GM13977 (cell line): ENCODE results near the gene PARG.
"Not testable (repeated sequence)": the region's sequence is repeated elsewhere in the genome, so short reads cannot be mapped to it uniquely, and the experiment has no call there.

Experiments
- DNase-seq: peaks from one replicate; pipeline ENCODE4 v3.0.0; 2012; ENCODE audit warnings: low spot score
- in situ Hi-C: fragments of 300-500 bp; cut with MboI; formaldehyde crosslinking; loops from one replicate; pipeline ENCODE4 v1.12.0; 2022; ENCODE audit warnings: low sequenced_read_pairs, low pct_unique_long_range_greater_than_20kb, mixed read lengths, inconsistent platforms; ENCODE audit not compliant: unreplicated experiment
- TF ChIP-seq, protein P1 (sequence below): IDR thresholded peaks from 2 replicates; pipeline ENCODE4 v1.5.1; 2012; ENCODE audit warnings: mild to moderate bottlenecking, control low read depth; ENCODE audit not compliant: insufficient read depth; ENCODE audit errors: extremely low read depth, missing control alignments

PARG gene

DNA sequence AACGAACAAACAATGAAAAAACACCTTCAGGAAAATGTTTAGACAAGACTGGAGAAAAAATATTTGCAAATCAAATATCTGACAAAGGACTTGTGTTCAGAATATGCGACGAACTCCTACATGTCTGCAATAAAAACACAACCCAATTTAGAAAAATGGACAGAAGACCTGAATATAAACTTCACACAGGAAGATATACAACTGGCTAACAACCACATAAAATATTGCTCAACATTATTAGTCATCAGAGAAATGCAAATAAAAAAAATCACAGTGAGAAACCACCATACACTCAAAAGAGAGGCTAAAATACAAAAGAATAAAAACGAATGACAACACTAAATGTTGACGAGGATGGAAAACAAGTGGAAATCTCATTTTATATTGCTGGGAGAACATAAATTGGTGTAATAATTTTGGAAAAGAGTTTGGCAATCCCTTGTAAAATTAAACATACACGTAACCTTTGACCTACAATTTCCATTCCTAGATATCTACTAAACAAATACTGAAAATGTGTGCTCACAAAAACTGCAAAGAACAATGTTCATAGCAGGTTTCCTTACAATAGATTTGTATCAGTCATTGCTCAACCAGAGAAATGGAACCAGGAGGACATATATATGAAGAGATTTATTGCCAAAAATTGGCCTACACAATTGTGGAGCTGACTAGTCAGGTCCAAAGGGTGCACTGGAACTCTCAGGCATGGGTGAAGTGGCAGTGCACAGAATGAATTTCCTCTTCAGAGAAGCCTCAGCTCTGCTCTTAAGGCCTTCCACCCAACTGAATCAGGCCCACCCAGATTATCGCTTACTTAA lies 96.8 kb downstream of the PARG start:
- in situ Hi-C loops, result no loop called here
- DNase-seq, result no peak
- TF ChIP-seq, protein P1, sequence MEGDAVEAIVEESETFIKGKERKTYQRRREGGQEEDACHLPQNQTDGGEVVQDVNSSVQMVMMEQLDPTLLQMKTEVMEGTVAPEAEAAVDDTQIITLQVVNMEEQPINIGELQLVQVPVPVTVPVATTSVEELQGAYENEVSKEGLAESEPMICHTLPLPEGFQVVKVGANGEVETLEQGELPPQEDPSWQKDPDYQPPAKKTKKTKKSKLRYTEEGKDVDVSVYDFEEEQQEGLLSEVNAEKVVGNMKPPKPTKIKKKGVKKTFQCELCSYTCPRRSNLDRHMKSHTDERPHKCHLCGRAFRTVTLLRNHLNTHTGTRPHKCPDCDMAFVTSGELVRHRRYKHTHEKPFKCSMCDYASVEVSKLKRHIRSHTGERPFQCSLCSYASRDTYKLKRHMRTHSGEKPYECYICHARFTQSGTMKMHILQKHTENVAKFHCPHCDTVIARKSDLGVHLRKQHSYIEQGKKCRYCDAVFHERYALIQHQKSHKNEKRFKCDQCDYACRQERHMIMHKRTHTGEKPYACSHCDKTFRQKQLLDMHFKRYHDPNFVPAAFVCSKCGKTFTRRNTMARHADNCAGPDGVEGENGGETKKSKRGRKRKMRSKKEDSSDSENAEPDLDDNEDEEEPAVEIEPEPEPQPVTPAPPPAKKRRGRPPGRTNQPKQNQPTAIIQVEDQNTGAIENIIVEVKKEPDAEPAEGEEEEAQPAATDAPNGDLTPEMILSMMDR, result no peak

DNA sequence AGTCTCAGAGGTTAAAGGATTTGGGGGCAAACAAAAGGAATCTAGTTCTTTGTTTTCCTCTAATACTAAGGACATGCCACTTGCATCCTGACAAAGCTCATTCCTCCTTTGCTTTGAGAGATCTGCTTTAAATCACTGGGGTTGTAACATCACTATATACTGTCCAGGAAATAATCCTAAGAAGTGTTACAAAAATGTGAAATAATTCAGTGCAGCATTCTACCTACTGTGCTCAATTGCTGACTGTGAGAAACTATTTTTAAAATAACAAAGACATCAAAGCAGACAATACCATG lies 99.5 kb downstream of the PARG start:
- DNase-seq, in situ Hi-C loops: not testable (repeated sequence)

DNA sequence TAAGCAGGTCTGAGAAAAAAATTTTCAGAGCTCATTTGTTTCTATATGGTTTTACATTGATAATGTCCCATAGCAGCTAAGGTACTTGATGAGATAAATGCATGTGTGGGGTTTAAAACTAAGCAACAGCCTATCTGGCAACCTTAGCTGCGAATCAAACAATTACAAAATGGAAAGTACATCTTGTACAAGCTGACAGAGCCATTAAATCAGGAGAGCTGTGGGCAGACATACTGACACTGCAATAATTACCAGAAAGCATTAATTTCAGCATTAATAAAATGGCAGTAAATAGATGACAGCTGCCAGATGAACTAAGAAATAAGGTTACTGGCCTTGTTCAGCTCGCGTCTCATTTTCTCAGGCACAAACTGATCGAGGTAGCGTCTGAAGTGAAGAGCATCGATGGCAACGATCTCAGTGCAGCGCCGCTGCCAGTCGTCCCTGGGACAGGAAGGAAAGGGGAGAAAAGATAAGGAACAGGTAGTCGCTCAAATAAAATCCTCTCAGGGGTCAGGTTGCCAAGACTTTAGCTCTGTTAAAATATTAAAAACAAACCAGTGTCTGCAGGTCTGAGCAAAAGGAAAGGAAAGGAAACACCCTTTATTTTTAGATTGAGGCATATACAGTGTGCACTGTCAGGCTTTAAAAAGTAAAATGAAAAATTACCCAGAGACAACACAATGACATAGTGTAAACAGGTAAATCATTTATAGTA lies 100.1 kb downstream of the PARG start:
- DNase-seq, result no peak
- in situ Hi-C loops, result no loop called here
- TF ChIP-seq, protein P1, result no peak

DNA sequence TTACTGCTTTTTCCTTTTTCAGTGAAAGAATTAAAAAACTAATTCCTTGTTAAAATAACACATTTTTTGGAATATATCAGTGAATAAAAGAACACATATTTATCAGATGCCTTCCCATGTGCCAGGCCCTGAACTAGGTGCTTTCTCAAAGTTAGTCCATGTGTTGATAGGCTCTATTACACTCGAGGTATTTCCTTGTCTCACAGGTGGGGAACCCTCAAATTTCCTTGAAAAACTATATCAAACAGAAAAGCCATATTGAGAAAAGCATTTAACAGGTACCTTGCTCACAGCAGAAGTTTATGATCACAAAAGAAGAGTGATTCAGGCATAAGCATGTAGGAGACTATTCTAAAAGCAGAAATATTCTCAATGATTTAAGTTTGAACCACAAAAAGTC lies 104.1 kb downstream of the PARG start:
- no peak for DNase-seq
- TF ChIP-seq, protein P1, result no peak
- in situ Hi-C loops, result no loop called here

DNA sequence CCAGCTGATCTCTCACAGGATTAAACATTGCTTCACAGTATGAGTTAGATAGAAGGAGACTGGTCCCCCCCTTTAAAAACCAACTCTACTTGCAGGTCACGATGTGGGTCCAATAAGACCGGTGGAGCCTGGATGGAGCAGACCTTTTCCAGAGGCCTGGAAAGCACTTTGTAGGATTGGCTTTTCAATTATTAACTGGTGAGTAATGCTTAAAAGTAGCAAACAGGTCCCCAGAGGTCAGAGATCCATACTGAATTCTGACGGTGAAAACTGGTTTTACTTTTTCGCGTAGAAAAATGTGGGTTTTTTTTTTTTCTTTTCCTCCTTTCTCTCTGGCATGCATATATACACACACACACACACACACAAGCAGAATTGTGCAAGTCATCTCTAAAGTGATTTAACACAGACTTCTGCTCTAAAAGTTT lies 104.8 kb downstream of the PARG start:
- in situ Hi-C loops, result no loop called here
- TF ChIP-seq, protein P1, result no peak
- no peak for DNase-seq

DNA sequence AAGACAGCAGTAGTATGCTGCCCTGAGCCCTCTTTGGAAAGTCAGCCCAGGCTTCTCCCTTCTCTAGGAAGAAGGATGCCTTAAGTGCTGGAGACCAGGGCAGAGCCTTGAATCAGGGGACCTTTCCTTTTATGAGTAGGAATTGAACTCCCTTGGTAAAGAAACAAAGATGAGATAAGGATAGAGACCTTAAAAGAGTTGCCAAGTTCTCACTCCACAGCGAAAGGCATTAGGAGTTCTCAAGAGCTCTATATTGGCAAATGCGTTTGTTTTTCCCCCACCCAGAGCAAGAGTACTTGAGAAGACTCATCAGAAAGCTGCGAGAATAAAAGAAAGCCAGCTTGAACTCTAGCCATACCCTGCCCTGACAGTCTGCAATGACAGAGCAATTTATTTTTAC lies 106.9 kb downstream of the PARG start:
- TF ChIP-seq, protein P1, result no peak
- in situ Hi-C loops, result no loop called here
- no peak for DNase-seq

DNA sequence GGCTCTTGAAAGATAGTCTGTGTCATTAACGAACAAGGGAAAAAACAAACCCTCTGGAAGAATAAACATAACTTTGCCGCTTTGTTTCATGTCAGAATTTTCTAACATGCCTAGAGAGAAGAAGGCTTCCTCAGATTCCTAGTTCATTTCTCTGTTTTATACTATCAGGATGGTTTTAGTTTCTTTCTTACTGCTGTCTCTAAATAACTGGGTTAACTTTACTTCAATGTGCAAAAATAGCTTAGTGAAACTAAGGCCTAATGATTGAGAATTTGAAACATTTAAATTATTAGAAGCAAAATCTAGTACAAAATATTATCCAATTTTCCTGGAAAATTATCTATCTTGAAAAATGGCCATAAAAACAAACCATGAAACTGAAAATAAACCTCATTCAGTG lies 107.6 kb downstream of the PARG start:
- no peak for DNase-seq
- TF ChIP-seq, protein P1, result no peak
- in situ Hi-C loops, result no loop called here
